Activated T-cell treated with anti-CD3 and anti-CD28 coated beads, Interleukin-2, amount 50 U/mL, for 4 hours (primary cell): Measurements from ENCODE around the gene CSRP2. TPM values are rescaled to one million over a fixed set of nuclear protein-coding genes. Genes with fewer than 3 reads are reported as not detected.
A peak's percentile ranks its signal among the peaks of the same experiment; 100 is the strongest.

Source experiments
- ATAC-seq, 2 donors: fragments of 200-7000 bp; cut with Tn5 transposase; one replicate each; pipeline ENCODE4 v1.10.0; 2021
- DNase-seq: peaks from one replicate; pipeline ENCODE4 v3.0.0-alpha.2; 2020
- H3K27me3 Mint-ChIP-seq: one replicate; pipeline ENCODE4 v1.8.0; 2021; ENCODE audit warnings: low read depth, mixed read lengths
- H3K36me3 Mint-ChIP-seq: one replicate; pipeline ENCODE4 v1.8.0; 2022; ENCODE audit warnings: mixed read lengths; ENCODE audit not compliant: insufficient read depth
- H3K4me1 Mint-ChIP-seq: one replicate; pipeline ENCODE4 v1.8.0; 2021; ENCODE audit warnings: low read depth, mixed read lengths
- H3K4me3 Mint-ChIP-seq: one replicate; pipeline ENCODE4 v1.8.0; 2021; ENCODE audit warnings: mild to moderate bottlenecking, moderate library complexity, mixed read lengths
- H3K9me3 Mint-ChIP-seq: one replicate; pipeline ENCODE4 v1.8.0; 2021; ENCODE audit warnings: mixed read lengths
- total RNA-seq, 3 donors: library from RNA; stranded (reverse); gene quantifications; one replicate each; pipeline ENCODE4 v1.2.1, GENCODE V29; 2021

CSRP2 gene
- total RNA-seq, 3 donors from 2014 or later, result 0.42 to 0.92 (median 0.73) TPM

DNA sequence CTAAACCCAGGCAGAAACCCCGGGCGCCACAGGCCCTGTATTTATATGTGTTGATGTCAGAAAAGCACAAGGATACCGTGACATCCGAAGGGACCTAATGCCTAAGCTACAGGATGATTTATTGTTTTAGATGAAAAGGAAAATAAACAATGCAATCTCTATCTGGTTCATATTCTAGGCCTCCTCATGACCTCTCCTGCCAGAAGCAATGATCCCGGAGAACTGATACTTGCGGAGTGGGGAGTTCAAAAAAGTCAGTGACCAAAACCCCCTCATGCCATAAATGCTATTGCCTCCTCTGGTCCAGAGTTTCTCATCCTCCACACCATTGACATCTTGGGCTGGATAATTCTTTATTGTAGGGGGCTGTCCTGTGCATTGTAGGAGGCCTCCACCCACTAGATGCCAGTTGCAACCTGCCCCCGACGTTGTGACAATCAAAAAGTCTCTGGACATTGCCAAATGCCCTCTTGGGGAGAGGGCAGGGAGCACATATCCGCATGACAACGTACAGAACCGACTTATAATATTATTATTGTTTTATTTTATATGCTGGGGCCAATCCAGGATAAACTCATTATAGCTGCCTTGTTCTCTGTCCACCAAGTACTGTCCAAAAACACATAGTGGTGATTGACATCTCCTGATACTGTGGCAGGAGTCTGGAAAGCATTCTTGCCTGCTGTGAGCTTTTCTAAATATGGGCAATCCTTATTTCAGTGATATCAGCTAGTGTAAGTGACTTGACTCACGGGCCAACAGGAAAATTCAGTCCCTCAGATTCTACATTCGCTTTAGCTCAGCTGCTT is 1.1 kb upstream of the CSRP2 start:
- DNase-seq (no peak), ATAC-seq (no peak)

DNA sequence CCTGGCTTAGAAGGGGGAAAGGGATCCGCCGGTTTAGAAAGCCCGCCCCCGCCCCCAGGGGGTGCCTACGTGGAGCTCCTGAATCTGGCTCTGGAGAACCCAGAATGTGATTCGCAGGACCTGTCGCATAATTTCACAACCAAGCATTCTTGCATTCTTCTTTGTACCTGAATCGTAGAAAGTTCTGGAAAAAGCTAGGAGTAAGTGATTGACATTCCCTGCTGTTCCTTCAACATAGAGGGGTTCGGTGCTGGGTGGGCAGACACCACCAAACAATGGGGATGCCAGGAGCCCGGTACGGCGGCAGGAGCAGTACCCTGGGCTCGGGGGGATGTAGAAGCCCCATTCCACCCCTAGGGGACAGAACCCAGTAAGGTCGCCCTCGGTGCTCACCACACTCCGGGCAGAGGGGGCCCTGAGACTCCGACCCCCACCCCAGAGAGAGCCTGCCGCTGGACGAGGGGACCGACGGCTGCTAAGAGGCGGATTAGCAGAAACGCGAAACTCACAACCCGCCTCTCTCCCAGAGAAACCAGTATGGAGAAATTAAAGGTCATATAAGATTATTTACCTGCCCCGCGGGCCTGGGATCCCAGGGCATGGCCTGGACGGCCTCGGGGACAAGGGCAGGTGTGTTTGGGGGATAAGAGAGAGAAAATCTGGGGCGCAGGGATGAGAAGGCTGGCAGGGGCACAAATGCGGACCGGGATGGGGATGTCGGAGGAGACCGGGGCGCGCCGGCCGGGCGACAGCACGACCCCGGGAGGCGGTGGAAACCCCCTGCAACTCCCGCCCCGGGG is 520 bp downstream of the CSRP2 start:
- no peaks in the 10 kb centered on the region for H3K36me3 Mint-ChIP-seq
- H3K27me3 Mint-ChIP-seq, result peaks cover 54% of the 10 kb centered on the region
- ATAC-seq, result peak; percentile 42 to 61
- no peaks in the 10 kb centered on the region for H3K9me3 Mint-ChIP-seq
- no peak for DNase-seq
- peak overlapping the region; percentile 88 for H3K4me3 Mint-ChIP-seq
- peaks cover 16% of the 10 kb centered on the region for H3K4me1 Mint-ChIP-seq

More for the DNA sequence above, 1.1 kb upstream of the CSRP2 start:
- Mint-ChIP-seq H3K4me1 (peaks cover 16% of the 10 kb centered on the region), H3K4me3 (peak overlapping the region; percentile 83), H3K9me3 (no peaks in the 10 kb centered on the region), H3K36me3 (no peaks in the 10 kb centered on the region), H3K27me3 (peaks cover 52% of the 10 kb centered on the region)

DNA sequence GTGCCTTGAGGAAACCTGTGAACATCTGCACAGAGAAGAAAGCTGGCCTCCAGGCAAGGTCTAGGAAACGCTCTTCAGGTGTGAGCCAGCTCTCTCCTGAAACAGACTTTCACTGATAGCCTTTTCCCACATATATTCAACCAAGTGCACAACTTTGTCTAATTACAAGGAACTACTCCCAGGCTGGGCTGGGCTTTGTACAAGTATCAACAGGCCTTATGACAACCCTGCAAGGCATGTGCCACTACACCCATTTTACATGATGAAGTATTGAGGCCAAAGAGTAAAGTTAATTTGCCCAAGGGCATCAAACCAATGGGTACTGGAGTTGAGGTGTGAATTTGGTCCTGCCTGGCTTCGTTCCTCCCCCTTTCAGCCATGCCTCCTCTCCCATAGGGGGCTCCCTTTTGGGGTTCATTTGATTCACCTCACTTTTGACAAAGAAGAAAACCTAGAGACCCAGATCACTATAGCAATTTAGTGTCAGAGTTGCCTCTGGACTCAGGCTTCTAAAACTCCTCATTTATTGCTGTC is 2.1 kb downstream of the CSRP2 start:
- ATAC-seq (no peak), DNase-seq (no peak)
- Mint-ChIP-seq H3K27me3 (peaks cover 55% of the 10 kb centered on the region), H3K4me3 (no peak overlapping the region), H3K9me3 (no peaks in the 10 kb centered on the region), H3K36me3 (no peaks in the 10 kb centered on the region), H3K4me1 (peaks cover 16% of the 10 kb centered on the region)

DNA sequence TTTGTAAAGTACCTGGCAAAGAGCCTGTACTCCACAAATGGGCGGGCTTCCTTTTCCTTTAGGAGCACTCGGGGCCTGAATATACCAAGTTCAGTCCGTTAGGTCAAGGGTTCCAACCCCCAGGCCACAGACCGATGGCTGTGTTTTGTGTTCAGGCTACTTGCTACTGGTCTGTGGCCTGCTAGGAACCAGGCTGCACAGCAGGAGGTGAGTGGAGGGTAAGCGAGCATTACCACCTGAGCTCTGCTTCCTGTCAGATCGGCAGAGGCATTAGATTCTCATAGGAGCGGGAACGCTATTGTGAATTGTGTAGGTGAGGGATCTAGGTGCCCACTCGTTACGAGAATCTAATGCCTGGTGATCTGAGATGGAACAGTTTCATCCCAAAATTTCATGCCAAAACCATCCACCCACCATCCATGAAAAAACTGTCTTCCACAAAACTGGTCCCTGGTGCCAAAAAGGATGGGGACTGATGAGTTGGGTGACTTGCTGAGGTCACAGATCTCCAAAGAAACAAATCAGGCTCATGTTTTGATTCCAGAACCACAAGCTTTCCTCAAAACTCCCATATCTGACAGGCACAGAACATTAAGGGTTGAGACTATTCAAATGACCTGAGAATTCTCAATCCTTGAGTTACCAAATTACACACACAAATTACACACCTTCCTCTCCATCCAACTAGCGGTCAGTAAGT is 4.2 kb downstream of the CSRP2 start:
- Mint-ChIP-seq H3K4me3 (no peak overlapping the region), H3K9me3 (no peaks in the 10 kb centered on the region), H3K4me1 (peaks cover 13% of the 10 kb centered on the region), H3K27me3 (peaks cover 49% of the 10 kb centered on the region), H3K36me3 (no peaks in the 10 kb centered on the region)
- ATAC-seq (no peak), DNase-seq (no peak)

DNA sequence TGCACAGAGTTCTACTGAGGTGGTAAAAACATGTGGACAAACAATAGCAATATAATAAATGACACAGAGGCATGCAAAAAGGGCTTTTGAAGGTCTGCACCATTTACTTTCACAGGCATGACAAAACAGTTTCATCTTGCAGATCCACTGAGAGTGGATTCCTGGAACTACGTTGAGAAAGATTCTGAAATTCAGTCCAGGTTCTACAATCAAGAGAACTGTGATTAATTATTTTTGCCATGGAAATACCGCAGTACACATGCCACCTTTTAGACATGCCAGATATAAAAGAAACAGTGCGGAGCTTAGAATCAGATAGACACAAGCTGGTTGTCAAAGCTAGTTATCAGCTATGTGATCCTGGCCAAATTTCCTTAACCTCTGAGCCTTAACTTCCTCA is 4.8 kb downstream of the CSRP2 start:
- Mint-ChIP-seq H3K4me3 (no peak overlapping the region), H3K9me3 (no peaks in the 10 kb centered on the region), H3K4me1 (peaks cover 9% of the 10 kb centered on the region), H3K36me3 (no peaks in the 10 kb centered on the region), H3K27me3 (peaks cover 45% of the 10 kb centered on the region)
- ATAC-seq (no peak), DNase-seq (no peak)

DNA sequence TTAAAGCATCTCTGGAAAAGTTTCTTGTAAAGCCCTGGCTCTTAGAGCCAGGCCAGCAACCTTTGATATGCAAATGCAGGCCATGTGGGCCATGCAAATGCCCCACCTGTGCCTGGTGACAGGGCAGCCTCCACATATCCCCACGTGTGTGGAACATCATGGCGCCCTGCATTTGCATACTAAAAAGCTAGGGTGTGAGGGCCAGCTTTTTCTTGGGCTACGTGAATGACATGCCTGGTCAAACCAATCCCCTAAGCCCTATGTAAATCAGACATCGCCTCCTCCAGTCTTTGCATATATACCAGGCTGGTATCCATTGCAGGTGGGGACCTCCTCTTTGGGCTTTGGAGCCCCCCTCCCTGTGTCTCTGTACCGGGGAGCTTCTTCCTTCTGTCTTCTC is 6.4 kb downstream of the CSRP2 start:
- ATAC-seq, result no peak

DNA sequence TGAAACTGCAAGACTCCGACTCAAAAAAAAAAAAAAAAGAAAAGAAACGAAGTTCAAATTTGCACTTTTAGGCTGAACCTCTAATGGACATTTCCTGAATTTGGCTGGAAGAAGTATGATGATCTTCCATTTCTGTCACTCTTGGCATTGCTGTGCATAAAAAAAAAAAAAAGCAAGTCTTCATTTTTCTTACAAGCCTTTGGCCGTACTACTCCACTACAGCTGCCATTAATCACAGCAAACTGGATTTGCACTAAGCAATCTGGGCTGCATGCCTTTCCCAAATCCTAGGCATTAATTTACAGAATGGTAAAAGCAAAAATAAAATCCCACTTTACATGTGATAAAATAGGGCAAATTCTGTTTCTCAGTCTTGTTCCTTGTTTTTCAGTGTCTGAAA is 7.1 kb downstream of the CSRP2 start:
- no peak overlapping the region for H3K4me3 Mint-ChIP-seq
- H3K9me3 Mint-ChIP-seq, result no peaks in the 10 kb centered on the region
- no peaks in the 10 kb centered on the region for H3K36me3 Mint-ChIP-seq
- peaks cover 27% of the 10 kb centered on the region for H3K27me3 Mint-ChIP-seq
- no peak for DNase-seq
- no peaks in the 10 kb centered on the region for H3K4me1 Mint-ChIP-seq
- ATAC-seq, result no peak

More for the DNA sequence above, 6.4 kb downstream of the CSRP2 start:
- no peaks in the 10 kb centered on the region for H3K9me3 Mint-ChIP-seq
- no peak overlapping the region for H3K4me3 Mint-ChIP-seq
- no peaks in the 10 kb centered on the region for H3K4me1 Mint-ChIP-seq
- DNase-seq, result no peak
- peaks cover 33% of the 10 kb centered on the region for H3K27me3 Mint-ChIP-seq
- H3K36me3 Mint-ChIP-seq, result no peaks in the 10 kb centered on the region

DNA sequence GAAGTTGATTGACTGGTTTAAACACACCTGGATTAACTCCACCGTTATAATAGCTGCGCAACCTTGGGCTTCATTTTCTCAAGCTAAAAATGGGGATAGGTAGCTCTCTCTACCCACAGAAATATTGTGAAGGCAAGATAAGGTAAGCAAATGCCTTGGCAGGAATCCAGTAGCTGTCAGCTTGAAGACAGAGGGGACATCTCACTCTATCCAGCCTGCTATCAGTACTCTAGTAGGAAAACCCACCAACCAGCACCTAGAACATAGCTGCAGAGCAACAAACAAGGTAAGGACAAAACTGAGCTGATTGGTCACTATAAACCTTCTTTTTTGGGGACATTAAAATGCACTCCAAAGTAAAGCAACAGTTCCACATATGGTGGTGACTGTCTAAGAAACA is 7.7 kb downstream of the CSRP2 start:
- ATAC-seq (no peak), DNase-seq (no peak)
- Mint-ChIP-seq H3K4me1 (no peaks in the 10 kb centered on the region), H3K9me3 (no peaks in the 10 kb centered on the region), H3K27me3 (peaks cover 27% of the 10 kb centered on the region), H3K4me3 (no peak overlapping the region), H3K36me3 (no peaks in the 10 kb centered on the region)

DNA sequence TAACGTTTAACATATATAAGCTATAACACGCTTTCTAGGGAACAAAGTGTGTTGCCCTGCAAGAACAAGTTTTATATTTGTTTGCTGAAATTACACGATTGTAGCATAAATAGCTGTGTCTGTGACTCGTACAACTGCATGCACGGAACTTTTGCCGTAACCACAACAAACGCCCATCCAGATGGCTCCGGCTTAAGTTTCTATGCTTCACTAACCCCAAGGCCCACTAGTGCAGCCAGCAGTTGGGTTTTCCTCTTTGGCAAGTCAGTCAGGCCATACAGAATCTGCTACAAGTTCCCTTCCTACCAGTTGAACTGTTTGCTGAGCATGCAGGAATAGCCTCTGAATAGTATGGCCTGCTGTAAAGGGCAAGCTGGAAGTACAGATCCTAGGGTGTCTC is 12.1 kb downstream of the CSRP2 start:
- H3K4me3 Mint-ChIP-seq, result no peak overlapping the region
- DNase-seq (no peak), ATAC-seq (no peak)
- H3K36me3 Mint-ChIP-seq, result no peaks in the 10 kb centered on the region
- H3K4me1 Mint-ChIP-seq, result no peaks in the 10 kb centered on the region
- H3K9me3 Mint-ChIP-seq, result no peaks in the 10 kb centered on the region
- peaks cover 16% of the 10 kb centered on the region for H3K27me3 Mint-ChIP-seq

DNA sequence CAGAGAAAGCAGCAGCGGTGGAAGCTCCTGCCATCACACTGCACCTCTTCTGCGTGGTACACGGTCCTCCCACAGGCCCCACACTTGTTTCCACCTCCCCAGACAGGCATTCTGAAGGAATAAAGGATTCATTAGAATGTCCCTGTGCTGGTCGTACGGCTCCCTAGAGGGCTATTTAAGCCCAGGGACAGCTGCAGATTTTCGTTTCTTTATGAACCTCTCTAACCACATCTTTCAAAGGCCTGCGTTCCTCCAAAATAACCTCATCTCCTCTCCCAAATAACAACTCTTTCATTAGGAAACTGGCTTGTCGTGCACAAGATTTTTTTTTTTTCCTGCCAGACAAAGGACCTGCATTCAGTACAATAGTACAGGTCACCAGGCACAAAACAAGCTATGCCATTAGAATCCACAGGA is 12.7 kb downstream of the CSRP2 start:
- ATAC-seq (no peak), DNase-seq (no peak)
- no peaks in the 10 kb centered on the region for H3K36me3 Mint-ChIP-seq
- H3K4me3 Mint-ChIP-seq, result no peak overlapping the region
- H3K27me3 Mint-ChIP-seq, result peaks cover 12% of the 10 kb centered on the region
- no peaks in the 10 kb centered on the region for H3K9me3 Mint-ChIP-seq
- no peaks in the 10 kb centered on the region for H3K4me1 Mint-ChIP-seq

DNA sequence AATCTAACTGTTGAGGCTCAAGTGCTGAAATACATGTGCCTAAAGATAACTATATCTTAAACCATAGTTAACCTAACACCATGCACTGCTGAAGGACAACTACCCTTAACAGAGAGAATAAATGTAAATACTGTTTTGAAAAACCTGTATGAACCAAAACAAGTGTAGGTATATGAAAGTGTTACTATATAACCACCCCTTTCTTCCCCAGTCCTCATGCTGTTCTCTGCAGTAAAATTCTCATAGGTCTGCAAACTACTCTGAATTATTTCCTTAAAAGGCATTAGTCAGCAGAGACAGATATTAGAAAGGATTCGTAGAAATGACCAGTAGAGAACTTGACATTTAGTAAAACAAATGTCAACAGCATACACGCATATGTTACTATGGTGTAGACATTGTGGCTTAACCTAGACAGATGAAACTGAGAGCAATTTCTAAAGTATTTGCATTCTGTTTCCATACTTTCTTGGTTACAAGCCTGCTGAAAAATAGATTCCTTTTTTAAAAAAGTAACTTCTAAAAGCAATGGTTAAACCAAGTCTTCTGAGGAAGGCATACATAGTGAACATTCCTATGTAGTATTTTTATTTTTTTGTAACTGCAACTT is 13.9 kb downstream of the CSRP2 start:
- H3K36me3 Mint-ChIP-seq, result no peaks in the 10 kb centered on the region
- no peaks in the 10 kb centered on the region for H3K4me1 Mint-ChIP-seq
- H3K9me3 Mint-ChIP-seq, result no peaks in the 10 kb centered on the region
- no peak for DNase-seq
- H3K27me3 Mint-ChIP-seq, result peaks cover 9% of the 10 kb centered on the region
- no peak overlapping the region for H3K4me3 Mint-ChIP-seq
- ATAC-seq, result no peak

DNA sequence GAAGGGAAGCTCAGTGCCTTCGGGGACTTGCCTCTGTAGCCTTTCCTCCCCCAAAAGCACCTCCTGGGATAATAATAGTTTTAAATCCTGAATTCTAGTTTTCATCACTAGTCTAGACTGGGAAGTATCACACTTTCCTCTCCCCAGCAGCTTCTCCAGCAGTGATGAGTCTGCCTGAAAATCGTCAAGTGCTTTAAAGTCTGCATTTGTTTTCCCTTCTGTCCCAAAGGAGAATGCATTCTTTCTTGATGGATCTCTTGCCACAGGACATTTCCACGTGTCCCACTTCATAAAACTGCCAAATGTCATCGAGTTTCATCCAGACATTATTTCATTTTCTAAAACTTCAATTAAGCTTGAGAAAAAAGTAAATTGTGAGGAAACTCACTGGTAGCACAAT is 15.0 kb downstream of the CSRP2 start:
- no peaks in the 10 kb centered on the region for H3K4me1 Mint-ChIP-seq
- H3K27me3 Mint-ChIP-seq, result peaks cover 9% of the 10 kb centered on the region
- H3K4me3 Mint-ChIP-seq, result no peak overlapping the region
- DNase-seq, result no peak
- ATAC-seq, result no peak
- H3K36me3 Mint-ChIP-seq, result no peaks in the 10 kb centered on the region
- H3K9me3 Mint-ChIP-seq, result no peaks in the 10 kb centered on the region

DNA sequence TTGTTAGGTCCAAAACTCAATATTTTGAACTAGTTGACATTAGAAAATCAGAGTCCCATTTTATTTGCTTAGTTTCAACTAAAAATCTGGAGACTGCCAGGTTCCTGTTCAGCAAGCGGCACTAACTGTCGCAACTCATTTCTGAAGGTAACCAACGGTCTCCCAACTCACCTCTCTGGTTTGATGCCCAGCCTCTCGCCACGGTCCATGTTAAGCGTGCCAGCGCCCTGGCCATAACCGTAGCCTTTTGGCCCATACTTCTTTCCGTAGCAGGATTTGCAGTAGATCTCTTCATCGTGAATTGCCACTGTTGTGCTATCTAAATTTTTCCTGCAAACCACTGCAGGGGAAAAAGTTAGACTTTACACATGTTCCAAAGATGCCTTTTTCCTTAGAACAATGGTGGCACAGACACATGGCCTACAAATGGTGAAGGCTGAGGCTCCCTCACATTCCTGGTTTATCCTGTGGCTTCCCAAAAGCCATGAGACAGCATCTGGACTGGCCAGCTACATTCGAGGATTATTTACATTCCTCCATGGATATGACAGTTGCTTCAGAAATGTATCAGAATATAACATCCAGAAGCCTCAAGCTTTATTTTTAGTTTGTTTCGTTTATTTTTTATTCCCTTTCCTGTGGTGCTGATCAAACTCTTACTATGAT is 15.7 kb downstream of the CSRP2 start:
- Mint-ChIP-seq H3K36me3 (no peaks in the 10 kb centered on the region), H3K27me3 (peaks cover 9% of the 10 kb centered on the region), H3K4me3 (no peak overlapping the region), H3K9me3 (no peaks in the 10 kb centered on the region), H3K4me1 (no peaks in the 10 kb centered on the region)
- DNase-seq, result no peak
- no peak for ATAC-seq
